HG03159 (cell line): ENCODE results near the gene C4B.

Experiments used
- ATAC-seq: cut with Tn5 transposase; IDR thresholded peaks from one replicate; pipeline ENCODE4 v1.9.1; 2021; ENCODE audit warnings: mild to moderate bottlenecking, moderate library complexity; ENCODE audit not compliant: unreplicated experiment

Gene C4B

GRCh38 chr6:32079566-32080290 is 65.1 kb downstream of the C4B start:
- no peak for ATAC-seq

- no peak for ATAC-seq
Observed at GRCh38 chr6:32081168-32081990, 66.8 kb downstream of the C4B start.

GRCh38 chr6:32082478-32082877 is 67.9 kb downstream of the C4B start:
- no peak for ATAC-seq

- no peak for ATAC-seq
Observed at GRCh38 chr6:32082935-32083334, 68.3 kb downstream of the C4B start.

- ATAC-seq: no peak
Observed at GRCh38 chr6:32083812-32084768, 69.5 kb downstream of the C4B start.

- no peak for ATAC-seq
Observed at GRCh38 chr6:32084780-32085179, 70.2 kb downstream of the C4B start.
